HG03432 (cell line): ENCODE measurements around the gene CYP2D6.
A peak's percentile ranks its signal among the peaks of the same experiment; 100 is the strongest.

Experiments used
- ATAC-seq: cut with Tn5 transposase; IDR thresholded peaks from one replicate; pipeline ENCODE4 v1.9.1; 2021; ENCODE audit warnings: mild to moderate bottlenecking, moderate library complexity; ENCODE audit not compliant: unreplicated experiment

The CYP2D6 gene

GRCh38 chr22:42090596-42091454 lies 39.8 kb downstream of the CYP2D6 start, which contains the start of gene NDUFA6:
NDUFA6 (minus strand) TSS chr22:42090772; CDS start chr22:42090744, 28 bp downstream.
- ATAC-seq: peak; percentile 91

DNA sequence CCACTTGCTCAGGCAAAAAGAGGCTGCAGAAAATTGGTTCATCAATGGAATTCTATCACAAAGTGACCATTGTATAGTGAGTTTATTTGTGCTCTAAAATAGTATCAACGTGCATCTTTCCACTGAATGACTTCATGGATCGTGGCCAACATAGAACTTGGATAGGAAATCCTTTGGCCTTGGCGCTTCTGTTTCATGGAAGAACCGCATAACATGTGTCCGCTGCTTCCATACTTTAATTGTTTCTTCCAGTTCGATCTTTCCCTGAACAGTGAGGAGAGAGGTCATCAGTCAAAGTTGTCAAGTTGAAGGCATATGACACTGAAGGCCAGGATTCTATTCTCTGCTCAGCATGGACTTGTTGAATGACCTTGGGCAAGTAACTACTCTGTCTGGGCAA lies 44.6 kb downstream of the CYP2D6 start:
- ATAC-seq: no peak

- ATAC-seq: no peak
Observed at GRCh38 chr22:42084874-42085273, 45.7 kb downstream of the CYP2D6 start.

GRCh38 chr22:42083119-42083518 lies 47.5 kb downstream of the CYP2D6 start:
- no peak for ATAC-seq

DNA sequence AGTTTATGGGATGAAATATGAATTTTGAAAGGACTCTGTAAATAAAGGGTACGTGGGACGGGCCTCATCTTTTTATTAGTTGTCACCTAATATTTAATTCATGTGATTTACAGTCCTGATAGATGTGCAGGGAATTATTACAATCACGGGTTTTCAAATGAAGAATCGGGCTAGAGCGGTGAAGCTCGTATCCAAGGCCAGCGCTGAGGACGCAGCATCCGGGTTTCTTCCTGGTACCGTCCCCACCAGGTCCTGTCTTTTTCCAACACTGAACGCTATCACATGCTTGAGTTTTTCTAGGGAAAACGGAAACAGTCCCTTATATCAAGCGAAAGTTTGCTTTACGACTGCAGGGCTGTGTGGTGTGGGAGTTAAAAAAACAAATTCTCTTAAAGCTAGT lies 50.3 kb downstream of the CYP2D6 start:
- no peak for ATAC-seq

- ATAC-seq: peak; percentile 86
Observed at GRCh38 chr22:42079319-42080251, 51.0 kb downstream of the CYP2D6 start, which contains the start of gene SMDT1. SMDT1 (plus strand) TSS chr22:42079700; CDS start chr22:42079769, 69 bp downstream.

DNA sequence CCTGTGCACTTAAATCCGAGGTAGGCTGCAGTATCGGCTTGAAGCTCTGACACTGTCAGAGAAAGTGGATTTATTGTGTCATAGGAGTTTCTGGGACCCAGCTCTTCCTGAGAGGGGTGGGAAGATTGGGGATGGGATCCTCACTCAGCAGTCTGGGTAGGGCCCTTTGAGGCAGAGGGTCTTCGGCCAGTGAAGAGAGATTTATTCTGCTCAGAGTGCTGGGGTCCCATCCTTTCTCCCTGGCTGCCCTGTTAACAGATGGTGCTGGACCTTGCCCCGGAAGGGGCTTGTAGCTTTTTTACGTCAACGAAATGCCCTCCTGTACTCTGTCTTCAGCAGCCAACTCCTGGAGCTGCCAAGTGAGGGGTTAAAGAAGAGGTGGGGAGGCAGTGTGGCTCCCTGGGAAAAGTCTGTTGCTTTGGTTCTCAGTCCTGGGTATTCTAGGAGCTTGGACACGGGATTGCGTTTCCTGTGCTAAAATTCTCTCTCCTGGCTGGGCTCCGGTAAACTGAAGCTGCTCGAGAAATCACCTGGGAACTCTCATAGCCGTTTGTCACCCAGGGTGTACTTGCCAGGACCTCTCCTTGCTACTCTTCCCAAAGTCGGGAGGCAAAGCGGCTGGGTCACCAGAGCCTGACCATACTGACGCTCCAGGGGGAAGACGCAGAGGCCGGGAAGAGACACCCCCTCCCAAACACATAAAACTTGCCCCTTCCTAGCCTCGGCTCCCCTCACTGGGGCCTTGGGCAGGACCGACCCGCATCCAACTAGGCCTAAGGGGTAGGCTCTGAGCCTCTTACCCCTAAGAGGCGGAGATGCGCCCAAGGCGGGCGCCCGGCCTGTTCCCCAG lies 51.9 kb downstream of the CYP2D6 start:
- ATAC-seq: no peak

DNA sequence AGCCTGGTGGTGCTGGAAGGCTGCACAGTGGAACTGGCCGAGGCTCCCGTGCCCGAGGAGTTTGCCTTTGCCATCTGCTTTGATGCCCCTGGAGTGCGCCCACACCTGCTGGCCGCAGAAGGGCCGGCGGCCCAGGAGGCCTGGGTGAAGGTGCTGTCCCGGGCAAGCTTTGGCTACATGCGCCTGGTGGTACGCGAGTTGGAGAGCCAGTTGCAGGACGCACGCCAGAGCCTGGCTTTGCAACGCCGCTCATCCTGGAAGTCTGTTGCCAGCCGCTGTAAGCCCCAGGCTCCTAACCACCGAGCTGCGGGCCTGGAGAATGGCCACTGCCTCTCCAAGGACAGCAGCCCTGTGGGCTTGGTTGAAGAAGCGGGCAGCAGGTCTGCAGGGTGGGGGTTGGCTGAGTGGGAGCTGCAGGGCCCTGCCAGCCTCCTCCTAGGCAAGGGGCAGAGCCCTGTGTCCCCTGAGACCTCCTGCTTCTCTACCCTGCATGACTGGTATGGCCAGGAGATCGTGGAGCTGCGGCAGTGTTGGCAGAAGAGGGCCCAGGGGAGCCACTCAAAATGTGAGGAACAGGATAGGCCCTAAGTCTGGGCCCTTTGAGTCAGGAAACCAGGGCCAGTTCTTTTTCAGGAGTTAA lies 53.0 kb downstream of the CYP2D6 start:
- ATAC-seq: no peak

DNA sequence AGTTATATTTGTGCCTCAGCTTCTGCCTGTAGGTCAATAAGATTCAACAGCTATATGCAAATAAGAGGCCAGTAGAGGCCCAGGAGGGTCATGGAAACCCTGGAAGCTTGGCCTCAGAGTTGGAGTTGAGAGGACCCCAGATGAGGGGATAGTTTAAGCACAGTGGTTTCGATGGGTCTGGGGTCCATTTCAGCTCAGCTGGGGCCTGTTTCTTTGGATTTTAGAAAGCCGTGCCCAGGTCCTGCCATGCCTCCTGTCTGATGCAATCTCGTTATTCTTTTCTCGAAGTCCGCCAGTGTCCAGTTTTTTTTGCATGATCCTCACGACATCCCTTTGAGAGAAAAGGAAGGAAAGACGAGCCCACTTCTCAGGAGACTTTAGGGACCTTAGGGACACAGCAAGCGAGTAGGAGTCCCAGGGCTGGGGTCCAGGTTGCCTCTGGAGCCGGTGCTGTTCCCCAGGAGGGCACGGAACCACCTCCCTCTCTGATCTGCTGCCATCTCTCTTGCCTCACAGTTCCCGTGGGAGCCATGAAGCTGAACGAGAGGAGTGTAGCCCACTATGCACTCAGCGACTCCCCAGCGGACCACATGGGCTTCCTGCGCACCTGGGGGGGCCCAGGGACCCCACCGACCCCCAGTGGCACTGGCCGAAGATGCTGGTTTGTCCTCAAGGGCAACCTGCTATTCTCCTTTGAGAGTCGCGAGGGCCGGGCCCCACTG lies 53.7 kb downstream of the CYP2D6 start:
- no peak for ATAC-seq
